ENCODE data around the gene REPIN1.

Gene REPIN1

DNA sequence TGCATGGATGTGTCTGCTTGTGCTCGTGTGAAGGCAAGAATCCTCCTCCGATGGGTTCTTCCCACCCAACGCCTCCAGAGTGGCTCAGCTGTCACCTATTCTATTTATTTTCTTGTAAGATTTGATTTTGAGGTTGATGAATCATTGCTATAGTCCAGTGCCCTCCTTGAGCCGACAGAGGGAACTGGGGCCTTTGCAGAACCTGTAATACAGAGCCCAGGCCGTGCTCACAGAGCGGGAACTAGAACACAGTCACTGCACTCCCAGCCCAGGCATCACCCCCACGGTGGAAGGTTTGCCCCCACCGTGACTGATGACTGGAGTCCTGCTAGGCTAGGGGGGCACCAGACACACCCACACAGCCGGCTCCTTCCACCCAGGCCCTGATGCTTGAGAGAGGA lies 29.2 kb upstream of the REPIN1 start:
- Histone ChIP-seq H3K9me2 (replicated peaks; ENCODE audit: low read depth, low read length) (no peaks in the 10 kb centered on the region), H3K9ac (ENCODE audit: low read depth, low read length, poor library complexity, severe bottlenecking) (no peak overlapping the region), H4K20me1 (ENCODE audit: insufficient read depth, low read length, poor library complexity, severe bottlenecking) (no peaks in the 10 kb centered on the region), H3K79me2 (ENCODE audit: insufficient read depth, low read length) (no peaks in the 10 kb centered on the region), H3F3A (ENCODE audit: low read depth) (no peaks in the 10 kb centered on the region), H3K9me3 (ENCODE audit: insufficient read depth, low read depth, low read length) (no peaks in the 10 kb centered on the region), H3K4me2 (ENCODE audit: low read depth, low read length, poor library complexity, severe bottlenecking) (no peak overlapping the region), H3K36me3 (ENCODE audit: insufficient read depth, low read length) (peaks cover 19% of the 10 kb centered on the region; the same call in 1 of the 2 replicates), H3K4me1 (ENCODE audit: insufficient read depth, low read length, poor library complexity, severe bottlenecking) (no peaks in the 10 kb centered on the region), H3K27me3 (ENCODE audit: insufficient read depth, low read length, poor library complexity, severe bottlenecking) (no peaks in the 10 kb centered on the region), H3K4me3 (ENCODE audit: low read length, poor library complexity, severe bottlenecking) (no peak overlapping the region), H2AFZ (ENCODE audit: low read length) (no peak overlapping the region)
- no peak for TF ChIP-seq EZH2phosphoT487 (IDR thresholded peaks at IDR 0.05; ENCODE audit: borderline replicate concordance)
- no peak for TF ChIP-seq CTCF (conservative IDR thresholded peaks at IDR 0.05; ENCODE audit: low read length)

DNA sequence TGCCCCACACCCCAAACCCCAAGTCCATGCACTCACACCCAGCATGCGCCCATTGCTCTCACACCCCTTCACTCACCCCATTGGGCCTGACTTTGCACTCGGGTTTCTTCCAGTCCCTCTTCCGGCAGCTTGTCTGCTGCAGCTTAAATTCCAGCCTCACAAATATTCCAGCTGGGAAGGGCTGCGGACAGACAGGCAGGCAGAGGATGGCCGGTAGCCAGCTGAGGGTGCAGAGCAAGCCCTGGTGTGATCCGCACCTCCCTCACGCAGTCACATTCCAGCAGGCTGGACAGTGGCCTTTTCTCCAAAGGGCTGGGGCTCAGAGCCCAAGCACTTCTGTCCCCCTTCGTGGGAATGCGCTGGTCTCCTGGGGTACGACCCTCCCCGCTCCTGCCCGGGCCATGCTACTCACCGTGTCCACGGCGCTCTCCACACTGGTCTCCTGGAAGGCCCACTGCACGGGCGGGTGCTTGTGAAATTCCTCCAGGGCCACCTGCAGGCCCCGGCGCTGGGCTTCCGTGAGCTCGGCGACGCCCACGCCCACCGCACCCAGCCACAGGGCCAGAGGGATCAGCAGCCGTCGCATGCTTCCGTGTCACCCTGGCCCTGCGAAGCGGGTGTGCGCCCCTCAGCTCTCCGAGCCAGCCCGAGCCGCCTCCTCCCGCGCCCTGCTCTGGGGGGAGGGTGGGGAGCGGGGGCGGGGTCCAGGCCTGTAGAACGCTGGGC lies 28.4 kb upstream of the REPIN1 start:
- no peak overlapping the region for H2AFZ ChIP-seq (ENCODE audit: low read length)
- H3K4me3 ChIP-seq (ENCODE audit: low read length, poor library complexity, severe bottlenecking), result no peak overlapping the region
- H3K9ac ChIP-seq (ENCODE audit: low read depth, low read length, poor library complexity, severe bottlenecking), result no peak overlapping the region
- H3K4me1 ChIP-seq (ENCODE audit: insufficient read depth, low read length, poor library complexity, severe bottlenecking), result no peaks in the 10 kb centered on the region
- peaks cover 19% of the 10 kb centered on the region; the same call in 1 of the 2 replicates for H3K36me3 ChIP-seq (ENCODE audit: insufficient read depth, low read length)
- TF ChIP-seq EZH2phosphoT487 (IDR thresholded peaks at IDR 0.05; ENCODE audit: borderline replicate concordance) (no peak), CTCF (conservative IDR thresholded peaks at IDR 0.05; ENCODE audit: low read length) (no peak)
- no peaks in the 10 kb centered on the region for H3K9me2 ChIP-seq (replicated peaks; ENCODE audit: low read depth, low read length)
- H3K27me3 ChIP-seq (ENCODE audit: insufficient read depth, low read length, poor library complexity, severe bottlenecking), result no peaks in the 10 kb centered on the region
- no peaks in the 10 kb centered on the region for H3K79me2 ChIP-seq (ENCODE audit: insufficient read depth, low read length)
- no peaks in the 10 kb centered on the region for H3K9me3 ChIP-seq (ENCODE audit: insufficient read depth, low read depth, low read length)
- H4K20me1 ChIP-seq (ENCODE audit: insufficient read depth, low read length, poor library complexity, severe bottlenecking), result no peaks in the 10 kb centered on the region
- H3K4me2 ChIP-seq (ENCODE audit: low read depth, low read length, poor library complexity, severe bottlenecking), result no peak overlapping the region
- no peaks in the 10 kb centered on the region for H3F3A ChIP-seq (ENCODE audit: low read depth)

- no peaks in the 10 kb centered on the region for H3F3A ChIP-seq (ENCODE audit: low read depth)
- TF ChIP-seq CTCF (conservative IDR thresholded peaks at IDR 0.05; ENCODE audit: low read length) (no peak), EZH2phosphoT487 (IDR thresholded peaks at IDR 0.05; ENCODE audit: borderline replicate concordance) (no peak)
- no peak overlapping the region for H3K4me3 ChIP-seq (ENCODE audit: low read length, poor library complexity, severe bottlenecking)
- no peaks in the 10 kb centered on the region for H3K9me2 ChIP-seq (replicated peaks; ENCODE audit: low read depth, low read length)
- H3K4me2 ChIP-seq (ENCODE audit: low read depth, low read length, poor library complexity, severe bottlenecking), result no peak overlapping the region
- no peak overlapping the region for H3K9ac ChIP-seq (ENCODE audit: low read depth, low read length, poor library complexity, severe bottlenecking)
- no peaks in the 10 kb centered on the region for H4K20me1 ChIP-seq (ENCODE audit: insufficient read depth, low read length, poor library complexity, severe bottlenecking)
- H3K79me2 ChIP-seq (ENCODE audit: insufficient read depth, low read length), result no peaks in the 10 kb centered on the region
- H3K27me3 ChIP-seq (ENCODE audit: insufficient read depth, low read length, poor library complexity, severe bottlenecking), result no peaks in the 10 kb centered on the region
- H2AFZ ChIP-seq (ENCODE audit: low read length), result no peak overlapping the region
- H3K9me3 ChIP-seq (ENCODE audit: insufficient read depth, low read depth, low read length), result no peaks in the 10 kb centered on the region
- H3K4me1 ChIP-seq (ENCODE audit: insufficient read depth, low read length, poor library complexity, severe bottlenecking), result no peaks in the 10 kb centered on the region
- H3K36me3 ChIP-seq (ENCODE audit: insufficient read depth, low read length), result peaks cover 19% of the 10 kb centered on the region; the same call in 1 of the 2 replicates
Measured at GRCh38 chr7:150340875-150341262, 27.8 kb upstream of the REPIN1 start.

Measured in Loucy (cell line).